ENCODE data around the gene CUEDC1. TPM values are rescaled to one million over a fixed set of nuclear protein-coding genes. Genes with fewer than 3 reads are reported as not detected.

The CUEDC1 gene
- total and polyA plus RNA-seq, 9 of the 15 experiments (the other 6 are each of a cell fraction or from before 2014, with no cell fraction given): 0.20 to 4.1 (median 1.6) TPM; not detected in 1

- TF ChIP-seq ARID3B (CRISPR knock-in tag; IDR thresholded peaks at IDR 0.05; ENCODE audit: borderline replicate concordance) (no peak), ZNF778 (CRISPR knock-in tag; IDR thresholded peaks at IDR 0.05) (no peak), TAF9B (IDR thresholded peaks at IDR 0.05; ENCODE audit: partially characterized antibody) (no peak), ZNF133 (CRISPR knock-in tag; IDR thresholded peaks at IDR 0.05) (no peak), NCOA4 (IDR thresholded peaks at IDR 0.05; ENCODE audit: partially characterized antibody) (no peak), CHD1 (IDR thresholded peaks at IDR 0.05; ENCODE audit: low read length) (no peak)
Observed at GRCh38 chr17:57910462-57911420, 44.5 kb downstream of the CUEDC1 start (continued).

- no peaks in the 10 kb centered on the region for H3K79me2 ChIP-seq (ENCODE audit: control insufficient read depth, insufficient read depth, low read length)
- POLR2A ChIA-PET: interaction anchor here (1.0 kb wide), 1 partner anchor 77 kb away, joined by 3 read pairs; no protein-coding TSS in a partner anchor
- no peaks in the 10 kb centered on the region for H3K9me3 ChIP-seq (replicated peaks; ENCODE audit: control insufficient read depth, insufficient read depth, low read depth, low read length)
- no peaks in the 10 kb centered on the region for H3K4me1 ChIP-seq (replicated peaks in 1 of 2; ENCODE audit: control insufficient read depth in 2 of 2, insufficient read depth in 2 of 2, low read length in 2 of 2)
- in situ Hi-C loops (cut with MboI): no loop called here
- no peak overlapping the region for H2AFZ ChIP-seq (ENCODE audit: low read depth, low read length)
- H3K27ac ChIP-seq (ENCODE audit: extremely low read depth, low read depth, low read length): no peak overlapping the region
- BruUV-seq (replicated peaks): no TSS peak
- CTCF ChIA-PET (ENCODE audit: low intra/inter-chr PET ratio): no interaction called here
- no peak overlapping the region for H3K9ac ChIP-seq (ENCODE audit: insufficient read depth in 1 of 2, low read depth in 2 of 2, low read length in 2 of 2)
- WGBS (ENCODE audit: insufficient coverage, low coverage, missing lambda C conversion rate): 5% methylated on average over 5 of the region's 5 CpGs
- DNase-seq (ENCODE audit: extremely low read depth in 1 of 4, low spot score in 3 of 4) (no peak), ATAC-seq (no peak), FAIRE-seq (no peak)
- H4K20me1 ChIP-seq (replicated peaks; ENCODE audit: control insufficient read depth, insufficient read depth, low read length): no peaks in the 10 kb centered on the region
- no peak overlapping the region for H3K4me3 ChIP-seq
- no peaks in the 10 kb centered on the region for H3K9me1 ChIP-seq (ENCODE audit: control insufficient read depth, insufficient read depth, low read length)
- peaks cover 17 to 48% of the 10 kb centered on the region in 2 experiments for H3K27me3 ChIP-seq (ENCODE audit: control insufficient read depth in 2 of 2, insufficient read depth in 2 of 2, low read length in 2 of 2)
- no peak overlapping the region for H3K4me2 ChIP-seq (ENCODE audit: insufficient read depth, low read length)
- no peaks in the 10 kb centered on the region for H3K36me3 ChIP-seq (ENCODE audit: control insufficient read depth, insufficient read depth, low read length)
- intact Hi-C loops (cut with micrococcal nuclease): loop anchor here (5.0 kb wide), 1 partner anchor 88 kb away; no protein-coding TSS in a partner anchor
- TF ChIP-seq CBX3 (IDR thresholded peaks at IDR 0.05; ENCODE audit: borderline replicate concordance in 1 of 2, low read length in 2 of 2): no peak
- no peak for TF ChIP-seq HLTF (IDR thresholded peaks at IDR 0.05)
- TF ChIP-seq LARP7 (IDR thresholded peaks at IDR 0.05): no peak
- no peak for TF ChIP-seq ZNF699 (CRISPR knock-in tag; IDR thresholded peaks at IDR 0.05; ENCODE audit: insufficient replicate concordance)
- no peak for TF ChIP-seq MAX (CRISPR knock-in tag; IDR thresholded peaks at IDR 0.05)
- no peak for TF ChIP-seq MCM5 (IDR thresholded peaks at IDR 0.05; ENCODE audit: low read depth)
- no peak for TF ChIP-seq SLC30A9 (CRISPR knock-in tag; IDR thresholded peaks at IDR 0.05)
- TF ChIP-seq ZC3H4 (CRISPR knock-in tag; IDR thresholded peaks at IDR 0.05; ENCODE audit: borderline replicate concordance): no peak
- no peak for TF ChIP-seq XRCC3 (IDR thresholded peaks at IDR 0.05)
- no peak for TF ChIP-seq RHOXF2B (CRISPR knock-in tag; conservative IDR thresholded peaks at IDR 0.05)
- no peak for TF ChIP-seq BCOR (IDR thresholded peaks at IDR 0.05)
- no peak for TF ChIP-seq HDAC6 (IDR thresholded peaks at IDR 0.05; ENCODE audit: low read depth, low read length)
- no peak for TF ChIP-seq ZNF668 (CRISPR knock-in tag; IDR thresholded peaks at IDR 0.05)
- no peak for TF ChIP-seq GTF2F1 (IDR thresholded peaks at IDR 0.05; ENCODE audit: low read depth, low read length)
- no peak for TF ChIP-seq PURB (CRISPR knock-in tag; IDR thresholded peaks at IDR 0.05; ENCODE audit: low read depth)
Observed at GRCh38 chr17:57909551-57909950, 45.7 kb downstream of the CUEDC1 start.
